GM18861 (cell line): ENCODE data around the gene NIT2.
"Not testable (repeated sequence)": the region's sequence is repeated elsewhere in the genome, so short reads cannot be mapped to it uniquely, and the experiment has no call there.

Experiments used
- ATAC-seq: cut with Tn5 transposase; IDR thresholded peaks from one replicate; pipeline ENCODE4 v1.9.1; 2021; ENCODE audit not compliant: unreplicated experiment

NIT2 gene, protein sequence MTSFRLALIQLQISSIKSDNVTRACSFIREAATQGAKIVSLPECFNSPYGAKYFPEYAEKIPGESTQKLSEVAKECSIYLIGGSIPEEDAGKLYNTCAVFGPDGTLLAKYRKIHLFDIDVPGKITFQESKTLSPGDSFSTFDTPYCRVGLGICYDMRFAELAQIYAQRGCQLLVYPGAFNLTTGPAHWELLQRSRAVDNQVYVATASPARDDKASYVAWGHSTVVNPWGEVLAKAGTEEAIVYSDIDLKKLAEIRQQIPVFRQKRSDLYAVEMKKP

GRCh38 chr3:100334488-100335351 lies at the start of gene NIT2:
Gene NIT2, plus strand, starts transcription at chr3:100334757. Its CDS starts 35 bp downstream, at chr3:100334792.
- ATAC-seq = peak; percentile 92

DNA sequence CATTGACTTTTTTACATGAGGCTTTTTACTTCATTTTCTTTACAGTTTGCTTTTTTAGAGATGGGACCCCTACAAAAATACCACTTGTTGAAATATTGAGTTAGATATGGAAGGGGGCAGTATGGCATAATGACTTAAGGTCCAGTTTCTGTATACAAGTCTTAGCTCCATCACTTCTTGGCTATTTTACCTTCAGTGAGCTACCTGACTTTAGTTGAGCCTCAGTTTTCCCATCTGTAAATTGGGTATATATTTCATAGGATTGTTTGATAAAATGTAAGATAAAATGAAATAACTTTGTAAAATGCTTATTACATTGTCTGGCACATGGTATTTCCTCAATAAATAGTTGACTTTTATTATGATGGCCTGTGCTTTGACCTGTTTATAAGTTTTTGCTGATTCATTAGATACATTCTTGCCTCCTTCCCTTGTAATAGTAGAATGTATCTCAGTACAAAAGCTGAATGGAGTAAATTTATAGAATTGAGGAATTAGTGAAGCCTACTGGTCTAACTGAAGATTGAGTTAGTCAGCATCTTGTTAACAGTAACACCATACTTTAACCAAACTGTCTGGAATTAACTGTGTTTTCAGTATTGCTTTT lies 46.2 kb upstream of the NIT2 start:
- ATAC-seq = no peak

DNA sequence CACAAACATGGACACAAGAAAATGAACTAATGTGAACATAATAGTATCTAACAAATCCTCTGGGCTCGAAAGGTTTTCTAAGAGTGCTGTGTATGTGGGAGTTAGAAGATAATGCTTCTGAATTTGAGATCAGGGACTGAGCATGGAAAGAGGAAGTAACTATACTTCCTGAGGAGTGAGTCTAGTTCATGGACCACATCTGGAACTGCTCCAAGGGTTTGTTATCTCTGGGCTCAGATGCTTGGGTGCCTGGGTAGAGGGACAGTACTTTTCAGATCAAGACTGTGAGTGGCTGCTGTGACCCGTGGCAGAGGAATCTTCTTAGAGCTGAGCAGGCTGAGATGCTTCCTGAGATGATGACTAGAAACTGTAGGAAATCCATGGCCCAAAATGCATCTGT lies 45.2 kb upstream of the NIT2 start:
- no peak for ATAC-seq

GRCh38 chr3:100295089-100295488 lies 39.5 kb upstream of the NIT2 start:
- ATAC-seq = no peak

- ATAC-seq = no peak
Observed at GRCh38 chr3:100297784-100298183, 36.8 kb upstream of the NIT2 start.

DNA sequence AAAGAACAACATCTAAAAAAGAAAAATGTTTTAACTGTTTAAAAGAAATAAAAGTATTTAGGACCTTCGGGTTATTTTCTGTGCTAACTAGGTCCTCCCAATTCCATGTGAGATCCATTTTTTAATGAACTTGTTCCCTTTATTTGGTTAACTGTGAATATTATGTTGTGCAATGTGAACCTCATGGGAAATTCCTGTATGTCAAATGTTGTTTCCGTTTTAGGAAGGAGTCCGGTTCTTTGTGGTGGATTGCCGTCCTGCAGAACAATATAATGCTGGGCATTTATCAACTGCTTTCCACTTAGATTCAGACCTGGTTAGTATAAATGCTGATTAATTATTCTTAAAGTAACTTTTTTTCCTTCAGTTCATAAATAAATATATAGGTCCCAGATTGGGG lies 35.5 kb upstream of the NIT2 start:
- ATAC-seq = no peak

DNA sequence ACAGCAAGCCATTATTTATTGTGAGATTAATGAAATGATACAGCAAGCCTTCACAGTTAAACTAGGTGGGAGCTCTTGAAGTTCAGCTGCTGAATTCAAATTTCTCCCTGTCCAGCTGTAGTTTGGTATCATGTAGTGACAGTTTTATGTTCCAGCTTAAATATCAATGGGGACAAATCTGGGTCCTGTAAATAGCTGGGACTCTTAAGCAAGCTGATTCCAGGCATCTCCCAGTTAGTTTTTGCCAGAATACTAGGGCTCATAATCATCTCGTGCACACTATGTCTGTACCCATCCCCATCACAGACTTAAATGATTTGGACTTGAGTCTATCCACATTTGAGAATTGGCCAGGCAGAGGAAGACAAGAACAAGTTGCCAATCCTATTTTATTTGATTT lies 27.9 kb upstream of the NIT2 start:
- no peak for ATAC-seq

GRCh38 chr3:100310355-100310965 lies 24.1 kb upstream of the NIT2 start:
- no peak for ATAC-seq

DNA sequence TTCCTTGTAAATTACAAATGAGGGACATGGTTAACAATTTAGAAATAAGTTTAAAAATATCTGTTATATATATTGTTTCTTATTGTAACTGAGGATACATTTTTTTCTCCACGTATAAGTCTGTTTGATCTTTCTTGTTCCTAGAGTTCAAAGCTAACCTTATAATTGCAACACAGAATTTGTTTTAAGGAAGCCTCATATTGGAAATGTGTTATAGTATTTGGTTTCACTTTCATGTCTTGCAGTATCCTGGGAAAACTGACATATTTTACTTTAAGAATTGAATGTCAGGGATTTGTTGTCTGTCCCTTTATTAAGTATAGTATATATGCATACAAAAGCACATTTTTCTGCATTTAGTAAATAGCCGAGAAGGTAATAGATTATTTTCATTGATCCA lies 23.5 kb upstream of the NIT2 start:
- ATAC-seq = no peak

- ATAC-seq = peak; percentile 79
Observed at GRCh38 chr3:100316641-100317069, 17.9 kb upstream of the NIT2 start.

DNA sequence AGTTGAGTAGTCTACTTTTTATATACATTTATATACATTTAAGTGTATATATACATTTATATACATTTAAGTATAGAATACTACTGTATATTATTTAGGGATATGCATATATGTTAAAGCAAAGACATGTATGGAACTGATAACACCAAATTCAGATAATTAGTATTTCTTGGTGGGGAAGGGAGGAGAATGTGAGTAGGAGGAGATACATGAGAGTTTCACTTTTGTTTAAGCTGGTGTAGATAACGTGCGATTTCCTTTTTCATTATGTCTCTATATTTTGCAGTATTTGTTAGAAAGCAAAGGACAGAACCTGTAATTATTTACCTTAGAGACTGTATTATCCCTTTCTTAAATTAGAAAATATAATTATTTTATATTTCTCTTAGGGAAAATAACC lies 16.6 kb upstream of the NIT2 start:
- peak; percentile 66 for ATAC-seq

GRCh38 chr3:100319951-100320350 lies 14.6 kb upstream of the NIT2 start:
- ATAC-seq = no peak

GRCh38 chr3:100324044-100324443 lies 10.5 kb upstream of the NIT2 start:
- ATAC-seq = no peak

DNA sequence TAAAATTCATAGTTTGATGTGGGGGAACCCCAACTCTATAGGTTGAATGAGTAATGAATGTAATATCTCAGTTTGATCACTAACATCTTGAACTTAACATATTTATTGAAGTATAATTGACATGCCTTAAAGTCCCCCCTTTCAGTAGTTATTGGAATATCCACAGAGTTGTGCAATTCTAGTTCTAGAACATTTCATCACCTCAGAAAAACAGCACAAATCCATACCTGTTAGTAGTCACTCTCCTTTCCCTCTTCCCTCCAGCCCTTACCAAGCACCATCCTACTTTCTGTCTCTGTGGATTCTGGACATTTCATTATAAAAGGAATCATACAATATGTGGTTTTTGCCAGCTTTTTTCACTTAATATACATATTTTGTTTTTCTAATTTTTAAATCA lies 8.7 kb upstream of the NIT2 start:
- ATAC-seq = no peak

DNA sequence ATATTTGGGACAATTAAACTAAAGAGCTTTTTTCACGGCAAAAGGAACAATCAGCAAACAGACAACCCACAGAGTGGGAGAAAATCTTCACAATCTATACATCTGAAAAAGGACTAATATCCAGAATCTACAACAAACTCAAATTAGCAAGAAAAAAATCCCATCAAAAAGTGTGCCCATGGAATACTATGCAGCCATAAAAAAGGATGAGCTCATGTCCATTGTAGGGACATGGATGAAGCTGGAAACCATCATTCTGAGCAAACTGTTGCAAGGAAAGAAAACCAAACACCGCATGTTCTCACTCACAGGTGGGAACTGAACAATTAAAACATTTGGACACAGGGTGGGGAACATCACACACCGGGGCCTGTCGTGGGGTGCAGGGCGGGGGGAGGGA lies 7.2 kb upstream of the NIT2 start:
- not testable (repeated sequence) for ATAC-seq

GRCh38 chr3:100329800-100330489 lies 4.6 kb upstream of the NIT2 start:
- ATAC-seq = no peak

- ATAC-seq = no peak
Observed at GRCh38 chr3:100330651-100331050, 3.9 kb upstream of the NIT2 start.

DNA sequence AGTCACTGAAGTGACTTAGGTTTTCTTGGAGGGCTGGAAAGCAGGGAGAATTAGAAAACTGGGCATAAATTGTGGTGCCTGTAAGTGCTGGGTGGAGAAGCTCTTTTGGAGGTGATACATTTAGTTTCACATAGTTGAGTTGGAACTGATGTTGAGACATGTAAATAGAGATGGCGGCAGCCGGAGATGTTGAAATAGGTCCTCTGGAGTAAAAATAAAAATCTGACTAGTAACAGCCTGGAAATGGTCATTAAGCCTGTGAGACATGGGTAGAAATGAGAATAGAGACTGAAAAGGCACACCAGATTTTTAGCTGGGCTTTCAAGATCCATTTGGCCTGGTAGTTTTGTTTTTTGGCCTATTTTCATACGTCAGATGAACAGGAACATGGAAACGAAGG lies 2.9 kb upstream of the NIT2 start:
- no peak for ATAC-seq

DNA sequence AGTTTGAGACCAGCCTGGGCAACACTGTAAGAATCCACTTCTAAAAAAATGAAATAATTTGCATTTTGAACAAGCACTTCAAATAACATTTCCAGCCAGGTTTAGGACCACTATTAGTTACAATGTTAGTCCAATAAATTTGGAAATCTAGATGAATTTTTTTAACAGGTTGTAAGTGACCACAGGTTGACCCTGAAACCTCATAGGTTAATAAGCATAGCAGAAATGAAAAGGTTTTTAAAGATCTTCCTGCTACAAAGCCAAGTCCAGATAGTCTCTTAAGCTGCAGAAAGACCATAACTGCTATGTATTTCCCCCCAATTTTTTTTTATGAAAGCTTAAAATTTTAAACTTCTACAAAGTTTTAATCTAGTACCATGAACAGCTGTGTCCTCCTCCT lies 1.5 kb upstream of the NIT2 start:
- ATAC-seq = no peak

GRCh38 chr3:100333970-100334487 lies 528 bp upstream of the NIT2 start:
- ATAC-seq = no peak

DNA sequence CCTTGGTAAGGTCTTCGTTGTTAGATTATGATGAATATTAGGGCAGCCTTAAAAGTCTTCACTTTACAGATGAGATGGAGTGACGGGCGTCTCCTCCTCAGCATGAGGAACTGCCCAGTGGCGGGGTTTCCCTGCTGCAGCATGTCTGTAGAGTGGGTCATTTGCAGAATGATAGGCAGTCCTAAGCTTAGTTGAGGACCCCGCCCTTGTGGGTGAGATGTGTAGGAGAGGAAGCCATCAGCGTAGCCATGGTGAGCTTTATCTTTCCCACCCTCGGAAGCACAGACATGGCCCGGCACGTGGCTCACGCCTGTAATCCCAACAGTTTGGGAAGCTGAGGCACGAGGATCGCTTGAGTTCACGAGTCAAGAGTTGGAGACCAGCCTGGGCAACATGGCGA lies 877 bp downstream of the NIT2 start:
- peak; percentile 52 for ATAC-seq
